Body of pancreas (tissue), 4 donors: Measurements from ENCODE around the gene ALOX5AP. TPM values are rescaled to one million over a fixed set of nuclear protein-coding genes. Genes with fewer than 3 reads are reported as not detected.

Experiments
- ATAC-seq: fragments of 150-250 bp; one replicate; pipeline ENCODE4 v1.9.1; 2016
- DNase-seq, 4 donors: peaks; one replicate each; pipeline ENCODE4 v3.0.0-alpha.2; 2019
- H3K27ac ChIP-seq, 4 donors: fragments of 200-600 bp; sonication (generic); 1 replicate in 3 of 4; 2 replicates in 1 of 4; pipeline versions ENCODE4 v1.5.1 to v1.6.1; 2016 to 2019; ENCODE audit warnings: mild to moderate bottlenecking in 1 of 4, mixed read lengths in 1 of 4, moderate library complexity in 1 of 4
- H3K27me3 ChIP-seq, 2 donors: fragments of 200-600 bp; sonication (generic); one replicate each; pipeline ENCODE4 v1.6.0; 2016; ENCODE audit warnings: mild to moderate bottlenecking in 1 of 2
- H3K36me3 ChIP-seq, 2 donors: fragments of 200-600 bp; sonication (generic); replicated peaks in 1 of 2; 2 replicates each; pipeline ENCODE4 v1.5.1; 2016; ENCODE audit warnings: low read depth in 2 of 2; ENCODE audit not compliant: insufficient read depth in 1 of 2
- H3K4me1 ChIP-seq: fragments of 200-600 bp; sonication (generic); one replicate; pipeline ENCODE4 v1.6.0; 2016
- H3K4me3 ChIP-seq, 2 donors: fragments of 200-600 bp; sonication (generic); 1 replicate in 1 of 2; 2 replicates in 1 of 2; pipeline ENCODE4 v1.5.1; 2016 to 2019
- H3K9me3 ChIP-seq, 3 donors: fragments of 200-600 bp; sonication (generic); 1 replicate in 2 of 3; 2 replicates in 1 of 3; pipeline ENCODE4 v1.5.1; 2016
- POLR2A ChIP-seq, 3 donors: fragments of 450-650 bp; IDR thresholded peaks; one replicate each; pipeline ENCODE4 v1.6.1; 2016; ENCODE audit warnings: antibody characterized with exemption in 3 of 3, mild to moderate bottlenecking in 2 of 3
- WGBS, 2 donors: methylation state at CpG; one replicate each; pipeline ENCODE4 v1.1.5; 2017; 5-methylcytosine and 5-hydroxymethylcytosine counted together
- intact Hi-C: fragments of 100-400 bp; cut with DNase I; formaldehyde crosslinking; loops from one replicate; pipeline ENCODE4 v1.15.1; 2023
- total RNA-seq, 2 donors: library from RNA; depleted of rRNA; stranded (reverse); fragments of >200 nt; gene quantifications; one replicate each; pipeline ENCODE4 v1.1.0, GENCODE V29; 2016
- TF ChIP-seq, protein P1 (sequence below), 7 experiments: fragments of 450-650 bp in 4 of 7; fragments of 200-600 bp in 3 of 7; sonication (generic) in 3 of 7; IDR thresholded peaks; one replicate each; pipeline ENCODE4 v1.5.1; 2016 to 2019; ENCODE audit warnings: antibody characterized with exemption in 7 of 7

ALOX5AP gene
- total RNA-seq, 2 donors from 2014 or later, result 12.5 to 17.4 TPM

- 65 to 90% methylated on average over 4 of the region's 4 CpGs for WGBS, 2 donors
- TF ChIP-seq, protein P1, sequence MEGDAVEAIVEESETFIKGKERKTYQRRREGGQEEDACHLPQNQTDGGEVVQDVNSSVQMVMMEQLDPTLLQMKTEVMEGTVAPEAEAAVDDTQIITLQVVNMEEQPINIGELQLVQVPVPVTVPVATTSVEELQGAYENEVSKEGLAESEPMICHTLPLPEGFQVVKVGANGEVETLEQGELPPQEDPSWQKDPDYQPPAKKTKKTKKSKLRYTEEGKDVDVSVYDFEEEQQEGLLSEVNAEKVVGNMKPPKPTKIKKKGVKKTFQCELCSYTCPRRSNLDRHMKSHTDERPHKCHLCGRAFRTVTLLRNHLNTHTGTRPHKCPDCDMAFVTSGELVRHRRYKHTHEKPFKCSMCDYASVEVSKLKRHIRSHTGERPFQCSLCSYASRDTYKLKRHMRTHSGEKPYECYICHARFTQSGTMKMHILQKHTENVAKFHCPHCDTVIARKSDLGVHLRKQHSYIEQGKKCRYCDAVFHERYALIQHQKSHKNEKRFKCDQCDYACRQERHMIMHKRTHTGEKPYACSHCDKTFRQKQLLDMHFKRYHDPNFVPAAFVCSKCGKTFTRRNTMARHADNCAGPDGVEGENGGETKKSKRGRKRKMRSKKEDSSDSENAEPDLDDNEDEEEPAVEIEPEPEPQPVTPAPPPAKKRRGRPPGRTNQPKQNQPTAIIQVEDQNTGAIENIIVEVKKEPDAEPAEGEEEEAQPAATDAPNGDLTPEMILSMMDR (IDR thresholded peaks at IDR 0.05), result no peak
- TF ChIP-seq POLR2A (IDR thresholded peaks at IDR 0.05), result no peak
- peak in 2 of 4 donors; percentile 12 to 51 for DNase-seq
- Histone ChIP-seq H3K27ac (peak overlapping the region in 1 of 4 donors; percentile 42), H3K9me3 (no peaks in the 10 kb centered on the region), H3K36me3 (no peaks in the 10 kb centered on the region), H3K27me3 (no peaks in the 10 kb centered on the region), H3K4me3 (no peak overlapping the region), H3K4me1 (peaks cover 18% of the 10 kb centered on the region)
- intact Hi-C loops, result no loop called here
- ATAC-seq, result peak; percentile 54
Observed at GRCh38 chr13:30743319-30744055, 8.1 kb downstream of the ALOX5AP start.

- peaks cover 18% of the 10 kb centered on the region for H3K4me1 ChIP-seq
Observed at GRCh38 chr13:30744056-30744680, 8.8 kb downstream of the ALOX5AP start.

DNA sequence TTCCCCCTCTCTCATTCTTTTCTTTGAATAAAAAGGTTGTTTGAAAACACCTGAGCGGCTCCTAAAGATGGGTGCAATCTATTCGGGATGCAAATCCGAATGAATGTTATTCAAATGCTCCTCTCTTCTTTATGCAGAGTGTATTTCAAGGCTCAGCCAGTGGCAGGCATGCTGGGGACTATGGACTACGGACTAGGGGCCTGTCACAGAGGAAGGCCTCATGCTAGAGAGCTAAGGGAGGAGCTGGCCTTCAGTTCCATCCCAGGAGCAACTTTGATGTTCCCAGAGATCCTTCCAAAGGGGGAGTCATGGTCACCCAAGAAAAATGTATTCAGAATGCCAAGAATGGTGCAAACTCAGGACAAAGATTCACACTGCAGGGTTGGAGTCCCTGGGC lies 9.3 kb downstream of the ALOX5AP start:
- TF ChIP-seq, protein P1 (IDR thresholded peaks at IDR 0.05), result no peak
- TF ChIP-seq POLR2A (IDR thresholded peaks at IDR 0.05), result no peak
- H3K4me1 ChIP-seq, result peaks cover 18% of the 10 kb centered on the region

More at GRCh38 chr13:30744056-30744680, 8.8 kb downstream of the ALOX5AP start:
- intact Hi-C loops, result no loop called here
- no peaks in the 10 kb centered on the region for H3K27me3 ChIP-seq
- H3K27ac ChIP-seq, result peak overlapping the region in 1 of 4 donors; percentile 42
- 85 to 96% methylated on average over 7 of the region's 7 CpGs for WGBS, 2 donors
- peak in 2 of 4 donors; percentile 10 to 65 for DNase-seq
- H3K36me3 ChIP-seq, result no peaks in the 10 kb centered on the region
- no peaks in the 10 kb centered on the region for H3K9me3 ChIP-seq
- TF ChIP-seq, protein P1 (IDR thresholded peaks at IDR 0.05), result no peak
- TF ChIP-seq POLR2A (IDR thresholded peaks at IDR 0.05), result no peak
- no peak for ATAC-seq
- no peak overlapping the region for H3K4me3 ChIP-seq

GRCh38 chr13:30745906-30746686 lies 10.8 kb downstream of the ALOX5AP start:
- Histone ChIP-seq H3K27ac (peak overlapping the region in 2 of 4 donors; percentile 13 to 36), H3K36me3 (no peaks in the 10 kb centered on the region), H3K27me3 (no peaks in the 10 kb centered on the region), H3K4me1 (peaks cover 18% of the 10 kb centered on the region), H3K9me3 (no peaks in the 10 kb centered on the region), H3K4me3 (no peak overlapping the region)
- WGBS, 2 donors, result 17 to 34% methylated on average over 9 of the region's 9 CpGs
- peak in 3 of 4 donors; percentile 26 to 66 (median 46) for DNase-seq
- ATAC-seq, result peak; percentile 69
- TF ChIP-seq, protein P1 (IDR thresholded peaks at IDR 0.05), result no peak
- no peak for TF ChIP-seq POLR2A (IDR thresholded peaks at IDR 0.05)
- intact Hi-C loops, result no loop called here

More for the DNA sequence above, 9.3 kb downstream of the ALOX5AP start:
- no peaks in the 10 kb centered on the region for H3K9me3 ChIP-seq
- H3K36me3 ChIP-seq, result no peaks in the 10 kb centered on the region
- no peak for ATAC-seq
- no peak overlapping the region for H3K27ac ChIP-seq
- intact Hi-C loops, result no loop called here
- H3K27me3 ChIP-seq, result no peaks in the 10 kb centered on the region
- no peak overlapping the region for H3K4me3 ChIP-seq
- no peak for DNase-seq
- WGBS, 2 donors, result 80 to 97% methylated on average over 4 of the region's 4 CpGs
